Effector memory CD8-positive, alpha-beta T cell (primary cell): ENCODE measurements around the gene RTTN.

Experiments used
- ATAC-seq: fragments of 150-1000 bp; cut with Tn5 transposase; replicated peaks from 2 replicates; pipeline ENCODE4 v1.10.0; 2021; ENCODE audit warnings: mild to moderate bottlenecking, moderate library complexity
- DNase-seq, 3 experiments: peaks; one replicate each; pipeline ENCODE4 v3.0.0; 2021
- H3K27ac Mint-ChIP-seq, 2 donors: one replicate each; pipeline ENCODE4 v1.8.0; 2022; ENCODE audit warnings: mild to moderate bottlenecking in 2 of 2, mixed read lengths in 2 of 2, moderate library complexity in 2 of 2
- H3K27me3 Mint-ChIP-seq, 2 donors: one replicate each; pipeline ENCODE4 v1.8.0; 2022; ENCODE audit warnings: mixed read lengths in 2 of 2
- H3K36me3 Mint-ChIP-seq: one replicate; pipeline ENCODE4 v1.8.0; 2022; ENCODE audit warnings: mild to moderate bottlenecking, moderate library complexity, mixed read lengths; ENCODE audit not compliant: insufficient read depth
- H3K4me1 Mint-ChIP-seq, 2 donors: one replicate each; pipeline ENCODE4 v1.8.0; 2022; ENCODE audit warnings: low read depth in 2 of 2, mixed read lengths in 2 of 2
- H3K4me3 Mint-ChIP-seq, 2 donors: one replicate each; pipeline ENCODE4 v1.8.0; 2022; ENCODE audit warnings: mild to moderate bottlenecking in 2 of 2, mixed read lengths in 2 of 2, moderate library complexity in 2 of 2
- H3K9me3 Mint-ChIP-seq, 2 donors: one replicate each; pipeline ENCODE4 v1.8.0; 2022; ENCODE audit warnings: mixed read lengths in 2 of 2

Gene RTTN

GRCh38 chr18:70227438-70227837 is 22.0 kb upstream of the RTTN start:
- H3K4me3 Mint-ChIP-seq, result no peak overlapping the region
- H3K36me3 Mint-ChIP-seq, result no peaks in the 10 kb centered on the region
- H3K27me3 Mint-ChIP-seq, result peaks cover 46 to 52% of the 10 kb centered on the region in 2 donors
- DNase-seq (no peak), ATAC-seq (no peak)
- H3K9me3 Mint-ChIP-seq, result peaks cover 4 to 8% of the 10 kb centered on the region in 2 donors
- H3K4me1 Mint-ChIP-seq, result no peaks in the 10 kb centered on the region
- H3K27ac Mint-ChIP-seq, result no peak overlapping the region

- DNase-seq, result no peak
- Mint-ChIP-seq H3K36me3 (no peaks in the 10 kb centered on the region), H3K9me3 (no peaks in the 10 kb centered on the region), H3K4me1 (no peaks in the 10 kb centered on the region), H3K4me3 (no peak overlapping the region), H3K27ac (no peak overlapping the region), H3K27me3 (peaks cover 50 to 73% of the 10 kb centered on the region in 2 donors)
- ATAC-seq, result no peak
Observed at GRCh38 chr18:70221915-70222278, 16.4 kb upstream of the RTTN start.

- DNase-seq (no peak), ATAC-seq (no peak)
- Mint-ChIP-seq H3K9me3 (no peaks in the 10 kb centered on the region), H3K27me3 (peaks cover 54 to 73% of the 10 kb centered on the region in 2 donors), H3K36me3 (no peaks in the 10 kb centered on the region), H3K27ac (no peak overlapping the region), H3K4me3 (no peak overlapping the region), H3K4me1 (no peaks in the 10 kb centered on the region)
Observed at GRCh38 chr18:70221156-70221914, 15.8 kb upstream of the RTTN start.

DNA sequence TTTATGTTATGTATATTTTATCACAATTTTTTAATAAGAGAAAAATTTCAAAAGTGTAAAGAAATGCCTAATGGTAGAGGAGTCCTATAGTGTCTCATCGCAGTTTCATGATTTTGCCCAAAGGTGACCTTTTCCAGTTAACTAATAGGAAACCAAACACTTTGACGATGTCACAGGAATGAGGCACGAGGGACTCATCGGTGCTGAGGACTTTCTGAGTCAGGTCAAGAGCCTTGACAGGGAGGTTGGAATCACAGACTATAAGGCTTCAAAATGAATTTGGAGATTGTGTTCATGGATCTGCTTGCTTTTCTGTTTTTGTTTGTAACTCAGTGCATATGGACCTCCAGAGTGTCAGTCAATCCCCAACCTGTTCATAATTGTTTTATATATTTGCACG is 15.1 kb upstream of the RTTN start:
- no peak overlapping the region for H3K4me3 Mint-ChIP-seq
- H3K4me1 Mint-ChIP-seq, result no peaks in the 10 kb centered on the region
- ATAC-seq (no peak), DNase-seq (no peak)
- no peak overlapping the region for H3K27ac Mint-ChIP-seq
- H3K9me3 Mint-ChIP-seq, result no peaks in the 10 kb centered on the region
- no peaks in the 10 kb centered on the region for H3K36me3 Mint-ChIP-seq
- peaks cover 54 to 73% of the 10 kb centered on the region in 2 donors for H3K27me3 Mint-ChIP-seq

DNA sequence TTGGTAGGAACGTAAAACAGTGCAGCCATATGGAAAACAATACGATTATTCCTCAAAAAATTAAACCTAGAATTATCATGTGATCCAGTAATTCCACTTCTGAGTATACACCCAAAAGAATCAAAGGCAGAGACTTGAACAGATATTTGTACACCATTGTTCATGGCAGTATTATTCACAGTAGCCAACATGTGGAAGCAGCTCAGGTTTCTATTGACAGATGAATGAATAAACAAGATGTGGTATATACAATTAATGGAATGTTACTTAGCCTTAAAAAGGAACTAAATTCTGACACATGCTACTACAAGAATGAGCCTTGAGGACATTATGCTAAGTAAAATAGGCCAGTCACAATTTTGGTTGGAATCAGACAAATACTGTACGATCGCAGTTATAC is 14.2 kb upstream of the RTTN start:
- ATAC-seq, result no peak
- Mint-ChIP-seq H3K9me3 (no peaks in the 10 kb centered on the region), H3K27ac (no peak overlapping the region), H3K4me3 (no peak overlapping the region), H3K4me1 (no peaks in the 10 kb centered on the region), H3K27me3 (peaks cover 53 to 72% of the 10 kb centered on the region in 2 donors), H3K36me3 (no peaks in the 10 kb centered on the region)
- no peak for DNase-seq

DNA sequence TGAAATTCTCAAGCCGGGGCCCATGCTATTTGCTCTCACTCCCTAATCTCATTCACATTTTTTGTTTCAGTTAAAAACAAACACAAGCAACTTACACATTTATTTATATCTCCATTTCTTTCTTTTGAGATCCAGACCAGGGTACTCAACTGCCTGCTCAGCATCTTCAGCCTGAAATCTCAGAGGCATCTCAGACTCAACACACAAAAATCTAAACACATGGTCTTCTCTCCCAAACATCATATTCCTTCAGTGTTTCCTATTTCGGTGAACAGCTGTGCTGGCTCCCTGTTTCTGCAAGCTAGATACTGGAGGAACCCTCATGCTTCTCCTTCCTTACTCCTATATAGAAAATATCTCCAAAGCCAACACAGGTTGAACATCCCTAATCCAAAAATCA is 11.3 kb upstream of the RTTN start:
- ATAC-seq (no peak), DNase-seq (no peak)
- no peak overlapping the region for H3K4me3 Mint-ChIP-seq
- no peaks in the 10 kb centered on the region for H3K4me1 Mint-ChIP-seq
- H3K36me3 Mint-ChIP-seq, result no peaks in the 10 kb centered on the region
- no peaks in the 10 kb centered on the region for H3K9me3 Mint-ChIP-seq
- no peak overlapping the region for H3K27ac Mint-ChIP-seq
- peaks cover 55 to 58% of the 10 kb centered on the region in 2 donors for H3K27me3 Mint-ChIP-seq

DNA sequence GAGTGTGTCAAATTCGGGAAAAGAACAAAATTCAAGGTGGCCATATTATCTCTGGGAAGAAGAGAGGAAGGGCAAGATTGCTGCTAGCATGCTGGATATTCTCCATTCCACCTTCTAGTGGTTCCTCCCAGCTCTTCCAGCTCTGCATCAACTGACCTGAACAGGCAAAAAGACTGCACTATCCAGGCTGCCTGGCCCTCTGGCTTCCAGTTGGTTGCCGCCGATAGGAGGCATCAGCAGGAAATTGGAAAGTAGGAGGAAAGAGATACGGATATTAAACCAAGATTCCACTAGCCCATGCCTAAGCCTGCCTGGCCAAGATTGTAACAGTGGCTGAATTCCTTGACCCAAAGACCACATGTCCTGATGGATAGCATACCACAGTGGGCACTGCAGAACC is 1.7 kb upstream of the RTTN start:
- no peak overlapping the region for H3K27ac Mint-ChIP-seq
- H3K4me3 Mint-ChIP-seq, result peak overlapping the region; percentile 97 to 98
- H3K36me3 Mint-ChIP-seq, result peaks cover 4% of the 10 kb centered on the region

DNA sequence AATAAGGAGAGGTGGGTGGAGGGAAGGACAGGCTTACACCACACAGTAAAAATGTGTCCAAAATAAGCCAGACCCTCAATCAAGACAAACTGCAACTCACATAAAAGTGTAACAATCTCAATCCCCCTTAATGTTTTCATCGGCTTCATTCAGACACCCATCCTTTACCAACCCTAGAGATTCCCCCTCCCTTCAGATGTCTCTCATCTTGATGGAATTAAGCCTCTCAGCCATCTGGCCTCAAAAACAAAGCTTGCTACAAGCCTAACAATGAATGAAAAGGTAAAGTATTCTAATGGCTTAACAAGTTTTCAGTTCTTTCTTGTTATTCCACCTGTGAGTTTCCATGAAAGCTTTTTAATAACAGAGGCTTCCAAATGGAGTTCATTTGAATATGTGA is 5.2 kb downstream of the RTTN start:
- H3K27ac Mint-ChIP-seq, result no peak overlapping the region
- H3K9me3 Mint-ChIP-seq, result no peaks in the 10 kb centered on the region
- ATAC-seq (no peak), DNase-seq (no peak)
- no peaks in the 10 kb centered on the region for H3K27me3 Mint-ChIP-seq
- peaks cover 41% of the 10 kb centered on the region for H3K36me3 Mint-ChIP-seq
- H3K4me3 Mint-ChIP-seq, result no peak overlapping the region
- peaks cover 8 to 10% of the 10 kb centered on the region in 2 donors for H3K4me1 Mint-ChIP-seq

More for the DNA sequence above, 1.7 kb upstream of the RTTN start:
- no peaks in the 10 kb centered on the region for H3K9me3 Mint-ChIP-seq
- peaks cover 9 to 14% of the 10 kb centered on the region in 2 donors for H3K27me3 Mint-ChIP-seq
- ATAC-seq, result no peak
- H3K4me1 Mint-ChIP-seq, result peaks cover 11 to 20% of the 10 kb centered on the region in 2 donors
- no peak for DNase-seq

DNA sequence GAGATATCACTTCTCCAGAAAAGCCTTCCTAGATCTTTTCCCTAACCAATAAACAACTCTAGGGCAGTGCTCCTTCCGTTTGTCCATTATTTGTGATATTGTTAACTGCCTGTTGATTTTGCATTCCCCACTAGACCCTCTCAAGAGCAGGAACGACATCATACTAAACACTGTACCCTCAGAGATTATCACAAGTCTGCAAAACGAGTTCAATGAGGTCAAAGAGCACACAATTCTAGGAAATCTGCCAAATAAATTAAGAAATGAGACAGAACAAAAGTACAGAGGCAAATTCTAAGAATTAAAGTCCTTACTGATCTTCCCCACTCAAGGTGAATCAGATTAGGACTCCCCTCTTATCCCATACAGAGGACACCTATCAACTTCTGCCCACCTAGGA is 7.6 kb downstream of the RTTN start:
- peaks cover 0 to 2% of the 10 kb centered on the region in 2 donors for H3K4me1 Mint-ChIP-seq
- no peak overlapping the region for H3K4me3 Mint-ChIP-seq
- DNase-seq, result no peak
- H3K27me3 Mint-ChIP-seq, result no peaks in the 10 kb centered on the region
- H3K27ac Mint-ChIP-seq, result no peak overlapping the region
- H3K36me3 Mint-ChIP-seq, result peaks cover 63% of the 10 kb centered on the region
- H3K9me3 Mint-ChIP-seq, result no peaks in the 10 kb centered on the region
- ATAC-seq, result no peak

- Mint-ChIP-seq H3K9me3 (no peaks in the 10 kb centered on the region), H3K36me3 (peaks cover 64% of the 10 kb centered on the region), H3K4me1 (no peaks in the 10 kb centered on the region), H3K4me3 (no peak overlapping the region), H3K27me3 (no peaks in the 10 kb centered on the region), H3K27ac (no peak overlapping the region)
- no peak for ATAC-seq
- DNase-seq, result no peak
Observed at GRCh38 chr18:70197026-70197425, 8.5 kb downstream of the RTTN start.

DNA sequence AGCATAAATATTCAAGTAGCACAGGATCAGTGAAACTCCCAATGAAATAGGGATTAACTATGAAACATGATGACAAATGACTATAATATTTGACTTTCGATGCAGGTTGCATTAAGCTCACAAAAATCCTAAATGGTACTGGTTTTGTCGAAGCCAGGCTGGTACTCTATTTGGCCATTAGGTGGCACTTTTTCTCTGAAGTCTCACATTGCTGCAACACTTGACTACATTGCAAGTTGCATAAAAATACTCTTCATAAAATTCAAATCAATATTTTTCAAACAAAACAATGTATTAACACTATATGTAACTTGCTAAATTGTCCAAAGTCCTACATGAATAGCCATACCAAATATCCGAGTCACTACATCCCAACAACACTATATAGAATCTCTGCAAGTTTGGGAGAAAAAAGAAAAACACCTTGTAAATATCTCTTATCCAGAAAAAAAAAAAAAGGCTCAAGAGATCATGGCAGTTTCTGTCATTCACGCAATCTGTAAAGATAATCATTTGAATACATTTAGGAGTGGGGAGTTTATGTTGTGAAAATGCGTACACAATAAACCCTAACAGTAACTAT is 9.5 kb downstream of the RTTN start:
- no peaks in the 10 kb centered on the region for H3K4me1 Mint-ChIP-seq
- peaks cover 64% of the 10 kb centered on the region for H3K36me3 Mint-ChIP-seq
- DNase-seq (peak in 1 of 3 experiments; percentile 3), ATAC-seq (peak; percentile 48)
- H3K27ac Mint-ChIP-seq, result no peak overlapping the region
- H3K27me3 Mint-ChIP-seq, result no peaks in the 10 kb centered on the region
- H3K4me3 Mint-ChIP-seq, result no peak overlapping the region
- no peaks in the 10 kb centered on the region for H3K9me3 Mint-ChIP-seq

DNA sequence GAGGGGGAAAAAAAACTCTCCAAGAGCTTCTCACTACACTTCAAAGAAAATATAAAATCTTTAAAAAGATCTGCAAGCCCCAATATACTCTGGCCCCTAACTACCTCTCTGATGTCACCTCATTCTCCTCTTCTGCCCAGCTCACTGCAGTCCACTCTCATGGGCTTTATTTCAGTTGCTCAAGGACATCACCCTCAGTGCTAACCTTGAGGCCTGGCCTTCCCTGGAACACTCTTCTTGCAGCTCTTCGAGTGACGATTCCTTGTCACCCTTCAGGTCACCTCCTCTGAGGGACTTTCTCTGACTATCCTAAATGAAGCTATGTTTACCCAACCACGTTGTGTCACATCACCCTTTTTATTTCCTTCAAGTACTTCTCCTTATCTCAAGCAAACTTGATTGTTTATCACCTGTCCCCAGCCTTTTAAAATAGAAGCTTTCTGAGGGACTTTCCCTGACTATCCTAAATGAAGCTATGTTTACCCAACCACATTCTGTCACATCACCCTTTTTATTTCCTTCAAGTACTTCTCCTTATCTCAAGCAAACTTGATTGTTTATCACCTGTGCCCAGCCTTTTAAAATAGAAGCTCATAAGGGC is 10.4 kb downstream of the RTTN start:
- H3K4me1 Mint-ChIP-seq, result no peaks in the 10 kb centered on the region
- H3K27ac Mint-ChIP-seq, result no peak overlapping the region
- ATAC-seq, result no peak

GRCh38 chr18:70194227-70194890 is 11.1 kb downstream of the RTTN start:
- no peaks in the 10 kb centered on the region for H3K9me3 Mint-ChIP-seq
- H3K4me1 Mint-ChIP-seq, result no peaks in the 10 kb centered on the region
- peak overlapping the region in 1 of 2 donors; percentile 74 for H3K27ac Mint-ChIP-seq
- ATAC-seq (no peak), DNase-seq (no peak)
- no peak overlapping the region for H3K4me3 Mint-ChIP-seq
- no peaks in the 10 kb centered on the region for H3K27me3 Mint-ChIP-seq
- H3K36me3 Mint-ChIP-seq, result peaks cover 76% of the 10 kb centered on the region

More for the DNA sequence above, 10.4 kb downstream of the RTTN start:
- Mint-ChIP-seq H3K36me3 (peaks cover 70% of the 10 kb centered on the region), H3K9me3 (no peaks in the 10 kb centered on the region), H3K4me3 (no peak overlapping the region), H3K27me3 (no peaks in the 10 kb centered on the region)
- no peak for DNase-seq
